Upper lobe of right lung (tissue), 1 donor: ENCODE data around the gene MLLT10. TPM values are rescaled to one million over a fixed set of nuclear protein-coding genes. Genes with fewer than 3 reads are reported as not detected.
"Not testable (repeated sequence)": the region's sequence is repeated elsewhere in the genome, so short reads cannot be mapped to it uniquely, and the experiment has no call there.

Source experiments
- ATAC-seq: fragments of 200-7000 bp; cut with Tn5 transposase; one replicate; pipeline ENCODE4 v1.9.1; 2020; ENCODE audit warnings: mild to moderate bottlenecking, moderate library complexity
- DNase-seq: peaks from one replicate; pipeline ENCODE4 v3.0.0-alpha.2; 2020
- H3K27ac ChIP-seq: fragments of 200-600 bp; one replicate; pipeline ENCODE4 v1.8.0; 2022
- H3K27me3 ChIP-seq: fragments of 200-600 bp; one replicate; pipeline ENCODE4 v1.8.0; 2022; ENCODE audit warnings: mild to moderate bottlenecking
- H3K36me3 ChIP-seq: fragments of 200-600 bp; one replicate; pipeline ENCODE4 v1.8.0; 2022
- H3K4me1 ChIP-seq: fragments of 200-600 bp; one replicate; pipeline ENCODE4 v1.8.0; 2022
- H3K4me3 ChIP-seq: fragments of 200-600 bp; one replicate; pipeline ENCODE4 v1.8.0; 2022; ENCODE audit warnings: mild to moderate bottlenecking
- H3K9me3 ChIP-seq: fragments of 200-600 bp; one replicate; pipeline ENCODE4 v1.8.0; 2022
- intact Hi-C: fragments of 100-400 bp; cut with DNase I; formaldehyde crosslinking; loops from one replicate; pipeline ENCODE4 v1.11.0; 2022
- total RNA-seq: library from RNA; stranded (reverse); fragmentation: NEBNext Ultra II Directional; extraction: Animal tissue kit (Norgen Biotek cat#: 25700); gene quantifications from one replicate; pipeline ENCODE4 v1.2.1, GENCODE V29; 2021
- TF ChIP-seq, protein P1 (sequence below): fragments of 200-600 bp; IDR thresholded peaks from one replicate; pipeline ENCODE4 v1.8.0; 2022; ENCODE audit warnings: antibody characterized with exemption
- donor health status: DM: no; HTN: yes; CAD: no; lungs with severe emphysema.

MLLT10 gene
- total RNA-seq, 1 donor from 2014 or later: 60.6 TPM

DNA sequence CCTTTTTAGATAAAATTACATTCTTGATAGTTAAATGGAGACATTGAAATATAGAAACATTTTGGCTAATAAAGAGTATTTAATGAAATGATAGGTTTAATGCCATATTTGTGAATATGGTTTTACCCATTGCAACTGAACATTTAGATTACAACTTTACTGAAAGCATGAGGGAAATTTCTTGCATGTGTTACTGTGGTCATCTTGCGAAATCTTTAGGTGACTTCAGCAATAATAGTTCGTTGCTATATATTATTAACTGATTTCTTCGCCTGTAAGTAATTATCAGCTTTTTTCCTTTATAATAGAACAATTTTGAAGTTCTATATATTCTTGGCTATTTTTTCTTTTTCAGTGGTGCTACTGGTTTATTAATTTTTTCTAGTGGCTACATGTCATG, 83.2 kb downstream of the MLLT10 start:
- H3K36me3 ChIP-seq: peaks cover 18% of the 10 kb centered on the region
- H3K27ac ChIP-seq: no peak overlapping the region
- no peak for DNase-seq
- H3K4me1 ChIP-seq: no peaks in the 10 kb centered on the region
- no peaks in the 10 kb centered on the region for H3K9me3 ChIP-seq
- ATAC-seq: no peak
- H3K27me3 ChIP-seq: no peaks in the 10 kb centered on the region
- H3K4me3 ChIP-seq: no peak overlapping the region
- intact Hi-C loops: no loop called here
- TF ChIP-seq, protein P1, sequence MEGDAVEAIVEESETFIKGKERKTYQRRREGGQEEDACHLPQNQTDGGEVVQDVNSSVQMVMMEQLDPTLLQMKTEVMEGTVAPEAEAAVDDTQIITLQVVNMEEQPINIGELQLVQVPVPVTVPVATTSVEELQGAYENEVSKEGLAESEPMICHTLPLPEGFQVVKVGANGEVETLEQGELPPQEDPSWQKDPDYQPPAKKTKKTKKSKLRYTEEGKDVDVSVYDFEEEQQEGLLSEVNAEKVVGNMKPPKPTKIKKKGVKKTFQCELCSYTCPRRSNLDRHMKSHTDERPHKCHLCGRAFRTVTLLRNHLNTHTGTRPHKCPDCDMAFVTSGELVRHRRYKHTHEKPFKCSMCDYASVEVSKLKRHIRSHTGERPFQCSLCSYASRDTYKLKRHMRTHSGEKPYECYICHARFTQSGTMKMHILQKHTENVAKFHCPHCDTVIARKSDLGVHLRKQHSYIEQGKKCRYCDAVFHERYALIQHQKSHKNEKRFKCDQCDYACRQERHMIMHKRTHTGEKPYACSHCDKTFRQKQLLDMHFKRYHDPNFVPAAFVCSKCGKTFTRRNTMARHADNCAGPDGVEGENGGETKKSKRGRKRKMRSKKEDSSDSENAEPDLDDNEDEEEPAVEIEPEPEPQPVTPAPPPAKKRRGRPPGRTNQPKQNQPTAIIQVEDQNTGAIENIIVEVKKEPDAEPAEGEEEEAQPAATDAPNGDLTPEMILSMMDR: no peak

GRCh38 chr10:21623291-21623690, 89.3 kb downstream of the MLLT10 start:
- DNase-seq (no peak), ATAC-seq (no peak)
- intact Hi-C loops: no loop called here
- H3K4me3 ChIP-seq: no peak overlapping the region
- no peaks in the 10 kb centered on the region for H3K4me1 ChIP-seq
- peaks cover 17% of the 10 kb centered on the region for H3K36me3 ChIP-seq
- H3K27ac ChIP-seq: no peak overlapping the region
- TF ChIP-seq, protein P1: no peak
- H3K9me3 ChIP-seq: no peaks in the 10 kb centered on the region
- no peaks in the 10 kb centered on the region for H3K27me3 ChIP-seq

DNA sequence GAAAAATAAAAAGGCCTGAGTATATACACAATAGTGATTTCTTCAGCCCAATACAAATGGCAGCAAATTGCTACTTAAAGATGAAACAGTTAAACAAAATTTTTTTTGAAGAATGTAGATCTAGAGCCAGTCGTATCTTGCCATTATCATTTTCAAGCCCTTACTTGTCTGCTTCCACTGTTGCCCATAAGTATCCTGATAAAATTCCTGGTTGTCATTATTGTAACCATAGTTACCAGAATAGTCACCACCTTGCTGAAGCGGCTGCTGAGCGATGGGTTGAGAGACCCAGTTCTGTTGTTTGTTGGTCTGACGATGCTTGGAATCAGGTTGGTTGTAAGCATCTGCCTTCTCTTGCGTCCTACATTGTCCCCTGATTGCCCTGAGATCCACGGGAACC, 90.4 kb downstream of the MLLT10 start:
- H3K27me3 ChIP-seq, intact Hi-C loops, ATAC-seq, H3K9me3 ChIP-seq, H3K27ac ChIP-seq, H3K4me1 ChIP-seq, DNase-seq, H3K4me3 ChIP-seq: not testable (repeated sequence)
- H3K36me3 ChIP-seq: peaks cover 17% of the 10 kb centered on the region

- TF ChIP-seq, protein P1: no peak
- DNase-seq: no peak
- Histone ChIP-seq H3K27ac (no peak overlapping the region), H3K27me3 (no peaks in the 10 kb centered on the region), H3K9me3 (no peaks in the 10 kb centered on the region), H3K36me3 (peaks cover 17% of the 10 kb centered on the region), H3K4me1 (no peaks in the 10 kb centered on the region), H3K4me3 (no peak overlapping the region)
- ATAC-seq: no peak
- intact Hi-C loops: no loop called here
Observed at GRCh38 chr10:21624951-21625350, 90.9 kb downstream of the MLLT10 start.

DNA sequence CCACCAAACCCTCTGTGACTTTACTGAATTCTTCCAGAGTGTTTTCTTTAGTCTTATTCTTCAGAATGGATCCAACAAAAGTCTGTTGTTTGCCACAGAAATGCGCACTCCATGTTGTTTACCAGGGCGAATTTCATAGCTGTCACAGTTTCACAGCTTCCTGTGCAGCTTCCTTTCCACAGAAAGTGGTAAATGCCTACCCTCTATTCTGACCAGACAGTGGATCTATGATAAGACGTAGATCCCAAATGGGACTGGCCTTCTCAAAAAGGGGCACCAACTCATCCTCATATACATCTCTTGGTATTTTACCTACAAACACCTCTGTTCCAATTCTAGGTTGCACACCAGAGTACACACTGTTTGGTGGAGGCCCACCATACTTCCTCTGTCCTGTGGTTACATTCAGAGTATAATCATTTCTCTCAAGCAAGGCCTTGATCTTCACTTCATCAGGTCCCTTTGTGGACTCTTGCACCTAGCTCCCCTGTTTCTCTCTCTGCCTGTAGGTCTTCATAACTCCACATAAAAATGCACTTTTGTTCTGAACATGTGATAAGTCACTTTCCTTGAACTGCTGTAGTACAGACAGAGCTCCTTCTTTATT, 91.7 kb downstream of the MLLT10 start:
- ATAC-seq: no peak
- Histone ChIP-seq H3K9me3 (no peaks in the 10 kb centered on the region), H3K4me3 (no peak overlapping the region), H3K4me1 (no peaks in the 10 kb centered on the region), H3K27ac (no peak overlapping the region), H3K36me3 (peaks cover 17% of the 10 kb centered on the region), H3K27me3 (no peaks in the 10 kb centered on the region)
- TF ChIP-seq, protein P1: no peak
- no peak for DNase-seq
- intact Hi-C loops: no loop called here

DNA sequence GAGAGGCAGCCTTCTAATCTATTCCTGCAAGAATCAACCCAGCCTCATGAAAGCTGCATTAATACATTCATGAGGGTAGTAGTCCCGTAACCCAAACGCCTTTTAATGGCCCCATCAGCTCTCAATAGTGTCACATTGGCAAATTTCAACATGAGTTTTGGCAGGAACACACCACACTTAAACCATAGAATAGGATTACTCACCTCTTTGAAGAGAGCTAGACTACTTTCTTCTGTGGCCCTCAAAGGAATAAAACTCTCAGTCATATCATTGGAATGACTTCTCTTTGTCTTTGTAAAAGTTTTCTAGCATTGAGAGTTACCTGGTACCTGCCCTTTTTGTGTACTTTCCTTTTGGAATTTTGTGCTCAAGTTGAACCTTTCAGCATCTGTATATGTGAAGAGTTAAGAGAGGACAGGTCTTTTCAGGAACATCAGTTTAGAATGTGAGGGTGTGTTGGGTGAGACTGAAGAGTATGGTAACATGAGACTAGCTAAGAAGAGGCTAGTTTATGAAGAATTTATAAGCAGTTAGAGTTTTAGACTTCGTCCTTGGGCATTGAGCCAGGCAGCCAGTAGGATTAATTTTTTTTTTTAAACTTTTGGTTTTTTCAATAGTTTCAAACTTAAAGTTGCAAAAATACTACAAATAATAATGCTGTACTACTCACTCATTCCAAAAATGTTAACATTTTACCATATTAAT, 92.6 kb downstream of the MLLT10 start:
- ATAC-seq (peak; percentile 79), DNase-seq (no peak)
- no peak overlapping the region for H3K27ac ChIP-seq
- no peak overlapping the region for H3K4me3 ChIP-seq
- no peaks in the 10 kb centered on the region for H3K9me3 ChIP-seq
- no peaks in the 10 kb centered on the region for H3K4me1 ChIP-seq
- H3K27me3 ChIP-seq: no peaks in the 10 kb centered on the region
- TF ChIP-seq, protein P1: no peak
- intact Hi-C loops: no loop called here
- H3K36me3 ChIP-seq: peaks cover 17% of the 10 kb centered on the region
